Testis (tissue), 3 donors: Measurements from ENCODE around the gene VCL. TPM values are rescaled to one million over a fixed set of nuclear protein-coding genes. Genes with fewer than 3 reads are reported as not detected.

ENCODE experiments used
- DNase-seq: peaks from one replicate; pipeline ENCODE4 v3.0.0-alpha.2; 2019
- H3K27ac ChIP-seq, 2 donors: fragments of 200-600 bp; sonication (generic); one replicate each; pipeline ENCODE4 v1.5.1; 2019
- H3K27me3 ChIP-seq: fragments of 200-600 bp; sonication (generic); one replicate; pipeline ENCODE4 v1.5.1; 2019
- H3K36me3 ChIP-seq: fragments of 200-600 bp; sonication (generic); one replicate; pipeline ENCODE4 v1.5.1; 2017; ENCODE audit warnings: low read depth; ENCODE audit errors: missing control alignments
- H3K4me1 ChIP-seq: fragments of 200-600 bp; sonication (generic); one replicate; pipeline ENCODE4 v1.5.1; 2019
- H3K4me3 ChIP-seq, 2 donors: fragments of 200-600 bp; sonication (generic); one replicate each; pipeline ENCODE4 v1.5.1; 2017 to 2019
- H3K9me3 ChIP-seq: fragments of 200-600 bp; sonication (generic); one replicate; pipeline ENCODE4 v1.5.1; 2017
- CTCF ChIP-seq, 3 experiments: fragments of 450-650 bp in 2 of 3; fragments of 200-600 bp in 1 of 3; sonication (generic) in 1 of 3; IDR thresholded peaks; one replicate each; pipeline ENCODE4 v1.5.1; 2016 to 2019; ENCODE audit warnings: antibody characterized with exemption in 3 of 3, mild to moderate bottlenecking in 2 of 3, moderate library complexity in 1 of 3
- POLR2A ChIP-seq: fragments of 450-650 bp; IDR thresholded peaks from one replicate; pipeline ENCODE4 v1.6.1; 2017; ENCODE audit warnings: antibody characterized with exemption, mild to moderate bottlenecking, moderate library complexity
- WGBS, 2 donors: methylation state at CpG; one replicate each; pipeline ENCODE4 v1.1.5; 2018; 5-methylcytosine and 5-hydroxymethylcytosine counted together
- intact Hi-C: fragments of 100-400 bp; cut with DNase I; formaldehyde crosslinking; loops from one replicate; pipeline ENCODE4 v1.15.1; 2023; ENCODE audit warnings: low total_unique reads
- polyA plus RNA-seq: library from polyadenylated mRNA; stranded (reverse); fragments of 350-450 nt; fragmentation: Illumina TruSeq; extraction: RNeasy Lipid Tissue Mini Kit (QIAGEN cat#74804); gene quantifications from one replicate; pipeline ENCODE4 v1.2.3, GENCODE V29; 2014; ENCODE audit warnings: low read depth, low replicate concordance; ENCODE audit not compliant: insufficient read depth
- total RNA-seq, 2 donors: library from RNA; depleted of rRNA; stranded (reverse); fragments of >200 nt; gene quantifications; one replicate each; pipeline ENCODE4 v1.2.3, GENCODE V29; 2016

The VCL gene
- total and polyA plus RNA-seq, 3 donors from 2014 or later: 106 to 272 (median 267) TPM

GRCh38 chr10:74040200-74041126 is 42.5 kb downstream of the VCL start:
- no peak for TF ChIP-seq POLR2A
- no peak for TF ChIP-seq CTCF (IDR thresholded peaks at IDR 0.05)
- no peaks in the 10 kb centered on the region for H3K27me3 ChIP-seq
- peak overlapping the region; percentile 59 for H3K27ac ChIP-seq
- DNase-seq: no peak
- 44 to 67% methylated on average over 3 of the region's 3 CpGs for WGBS, 2 donors
- peaks cover 29% of the 10 kb centered on the region for H3K4me1 ChIP-seq
- H3K36me3 ChIP-seq: no peaks in the 10 kb centered on the region
- H3K9me3 ChIP-seq: no peaks in the 10 kb centered on the region
- intact Hi-C loops: no loop called here
- H3K4me3 ChIP-seq: no peak overlapping the region

DNA sequence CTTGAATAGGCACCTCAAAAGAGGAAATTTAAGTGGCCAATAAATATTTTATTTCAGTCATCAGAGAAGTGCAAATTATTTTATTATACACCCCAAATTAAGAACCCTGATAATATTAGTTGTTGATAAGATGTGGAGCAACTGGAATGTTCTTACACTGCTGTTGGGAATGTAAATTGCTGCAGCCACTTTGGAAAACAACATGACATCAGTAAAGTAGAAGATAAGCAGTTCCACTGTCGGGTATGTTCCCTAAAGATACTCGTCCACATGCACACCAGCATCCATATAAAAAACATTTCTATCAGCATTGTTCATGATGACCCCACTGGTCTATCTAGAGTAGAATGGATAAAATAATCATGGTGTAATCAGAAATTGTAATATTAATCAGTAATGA is 46.5 kb downstream of the VCL start:
- Histone ChIP-seq H3K36me3 (no peaks in the 10 kb centered on the region), H3K4me1 (peaks cover 15% of the 10 kb centered on the region), H3K27ac (no peak overlapping the region), H3K4me3 (no peak overlapping the region), H3K27me3 (no peaks in the 10 kb centered on the region), H3K9me3 (no peaks in the 10 kb centered on the region)
- no peak for DNase-seq
- intact Hi-C loops: no loop called here
- TF ChIP-seq POLR2A: no peak
- no peak for TF ChIP-seq CTCF (IDR thresholded peaks at IDR 0.05)
- 65 to 75% methylated on average over 2 of the region's 2 CpGs for WGBS, 2 donors

DNA sequence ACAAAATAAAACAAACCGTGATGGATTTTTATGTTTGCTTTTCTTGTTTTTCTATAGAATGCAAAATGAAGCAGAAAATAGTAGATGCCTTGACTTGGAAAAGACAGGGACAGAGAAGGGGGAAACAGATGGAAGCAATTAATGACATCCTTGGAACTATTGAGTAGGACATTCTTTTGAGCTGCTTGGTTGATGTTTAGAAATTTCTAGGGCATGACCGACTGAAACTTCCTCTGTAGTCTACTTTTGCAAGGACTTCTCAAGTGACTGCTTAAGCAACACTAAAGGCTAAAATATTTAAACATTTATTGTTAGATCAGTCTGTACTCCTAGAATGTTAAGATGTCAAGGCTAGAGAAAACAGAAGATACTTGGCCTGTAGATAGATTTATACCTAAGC is 49.4 kb downstream of the VCL start:
- Histone ChIP-seq H3K27ac (no peak overlapping the region), H3K36me3 (no peaks in the 10 kb centered on the region), H3K27me3 (no peaks in the 10 kb centered on the region), H3K4me1 (peaks cover 4% of the 10 kb centered on the region), H3K4me3 (no peak overlapping the region), H3K9me3 (no peaks in the 10 kb centered on the region)
- no peak for DNase-seq
- TF ChIP-seq CTCF (IDR thresholded peaks at IDR 0.05): no peak
- no peak for TF ChIP-seq POLR2A
- intact Hi-C loops: no loop called here
- WGBS, 2 donors: 75 to 76% methylated on average over 2 of the region's 2 CpGs

DNA sequence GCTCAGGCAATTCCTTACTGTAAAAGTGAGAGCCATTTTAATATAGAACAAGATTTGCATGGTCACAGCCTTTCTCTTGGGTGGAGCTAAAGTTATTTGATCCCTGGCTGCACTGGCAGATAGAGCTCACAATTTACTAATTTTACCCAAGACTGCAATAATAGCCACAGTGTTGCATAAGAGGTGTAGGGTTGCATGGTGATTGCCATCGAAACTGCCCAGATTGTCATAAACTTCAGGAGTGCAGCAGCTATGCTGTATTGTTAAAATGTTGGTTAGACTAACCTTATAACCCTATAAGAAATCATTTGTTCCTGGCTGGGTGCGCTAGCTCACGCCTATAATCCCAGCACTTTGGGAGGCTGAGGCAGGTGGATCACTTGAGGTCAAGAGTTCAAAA is 50.0 kb downstream of the VCL start:
- Histone ChIP-seq H3K9me3 (no peaks in the 10 kb centered on the region), H3K36me3 (no peaks in the 10 kb centered on the region), H3K27ac (no peak overlapping the region), H3K4me3 (no peak overlapping the region), H3K4me1 (peaks cover 8% of the 10 kb centered on the region), H3K27me3 (no peaks in the 10 kb centered on the region)
- WGBS, 2 donors: 86 to 90% methylated on average over 1 to 3 of the region's 3 CpGs
- no peak for TF ChIP-seq CTCF (IDR thresholded peaks at IDR 0.05)
- no peak for TF ChIP-seq POLR2A
- intact Hi-C loops: no loop called here
- no peak for DNase-seq

DNA sequence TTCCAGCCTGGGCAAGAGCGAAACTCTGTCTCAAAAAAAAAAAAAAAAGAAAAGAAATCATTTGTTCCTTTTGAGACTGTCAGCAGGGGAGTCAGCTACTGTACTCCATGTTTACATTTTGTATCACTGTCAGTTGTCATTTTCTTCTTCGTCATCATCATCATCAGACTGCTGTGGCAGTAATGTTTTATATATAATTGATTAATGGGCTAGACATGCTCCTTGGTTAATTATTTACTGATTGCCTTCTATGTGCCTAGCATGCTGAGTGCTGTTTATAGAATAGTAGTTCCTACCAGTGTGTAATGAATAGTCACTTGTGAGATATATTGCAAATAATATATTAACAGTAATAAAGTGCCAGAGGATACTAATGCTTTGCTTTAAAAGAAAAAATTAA is 50.5 kb downstream of the VCL start:
- TF ChIP-seq CTCF (IDR thresholded peaks at IDR 0.05): no peak
- no peak for TF ChIP-seq POLR2A
- no peak for DNase-seq
- Histone ChIP-seq H3K27me3 (no peaks in the 10 kb centered on the region), H3K9me3 (no peaks in the 10 kb centered on the region), H3K4me3 (no peak overlapping the region), H3K36me3 (no peaks in the 10 kb centered on the region), H3K4me1 (peaks cover 8% of the 10 kb centered on the region), H3K27ac (no peak overlapping the region)
- intact Hi-C loops: no loop called here
- WGBS, 2 donors: 80 to 89% methylated on average over 2 of the region's 2 CpGs
